ENCODE measurements around the gene L2HGDH. TPM values are rescaled to one million over a fixed set of nuclear protein-coding genes. Genes with fewer than 3 reads are reported as not detected.

Gene L2HGDH
- total RNA-seq, 1 experiment from 2014 or later, result 22.6 TPM

DNA sequence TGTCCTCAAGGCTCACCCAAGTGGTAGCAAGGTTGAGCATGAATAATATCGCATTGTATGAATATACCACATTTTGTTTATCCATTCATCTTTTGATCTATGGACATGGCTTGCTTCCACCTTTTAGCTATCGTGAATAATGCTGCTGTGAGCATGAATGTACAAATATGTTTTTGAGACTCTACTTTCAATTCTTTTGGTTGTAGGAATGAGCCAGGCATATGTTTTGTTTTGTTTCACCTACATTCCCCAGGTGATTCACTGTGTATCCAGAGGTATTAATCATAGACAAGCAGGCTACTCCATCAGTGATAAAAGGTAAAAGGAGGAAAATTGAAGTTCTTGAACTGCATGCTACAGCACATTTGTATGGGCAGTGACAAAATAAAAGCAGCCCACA lies 48.8 kb upstream of the L2HGDH start:
- Histone ChIP-seq H3K27ac (ENCODE audit: insufficient read length, low read depth, low read length) (no peak overlapping the region), H3K4me2 (ENCODE audit: insufficient read depth, insufficient read length, low read length) (no peak overlapping the region), H3K23me2 (ENCODE audit: insufficient read length, low read depth, low read length, poor library complexity, severe bottlenecking) (no peaks in the 10 kb centered on the region), H3K4ac (ENCODE audit: low read depth, low read length) (no peak overlapping the region), H3K27me3 (ENCODE audit: insufficient read depth, low read length) (no peaks in the 10 kb centered on the region), H3K9me3 (ENCODE audit: control insufficient read depth, low read depth, low read length) (no peaks in the 10 kb centered on the region), H3K23ac (ENCODE audit: insufficient read length, low read depth, low read length) (no peak overlapping the region), H3K79me1 (ENCODE audit: insufficient read depth, low read depth, low read length, poor library complexity, severe bottlenecking) (no peaks in the 10 kb centered on the region), H2BK15ac (ENCODE audit: low read depth, low read length) (no peak overlapping the region), H3K18ac (ENCODE audit: insufficient read length, low read depth, low read length) (no peak overlapping the region), H2BK5ac (ENCODE audit: insufficient read length, low read length) (no peak overlapping the region), H4K91ac (ENCODE audit: insufficient read length, low read depth, low read length) (no peak overlapping the region), H3K79me2 (ENCODE audit: insufficient read depth, low read length) (no peaks in the 10 kb centered on the region), H3K4me1 (ENCODE audit: insufficient read depth, low read length) (no peaks in the 10 kb centered on the region), H2BK120ac (ENCODE audit: low read depth, low read length, poor library complexity, severe bottlenecking) (no peak overlapping the region), H3K14ac (ENCODE audit: insufficient read depth, low read length) (no peak overlapping the region), H3K56ac (ENCODE audit: insufficient read length, low read depth, low read length) (no peak overlapping the region), H4K20me1 (ENCODE audit: control insufficient read depth, insufficient read depth, insufficient read length) (no peaks in the 10 kb centered on the region), H3K9ac (ENCODE audit: extremely low read depth, insufficient read length, low read length) (no peak overlapping the region), H2BK12ac (ENCODE audit: insufficient read length, low read depth, low read length) (no peak overlapping the region), H4K8ac (replicated peaks; ENCODE audit: insufficient read length, low read depth, low read length) (no peak overlapping the region), H2BK20ac (ENCODE audit: low read depth, low read length, poor library complexity, severe bottlenecking) (no peak overlapping the region), H2AFZ (ENCODE audit: low read length) (no peak overlapping the region), H3T11ph (ENCODE audit: low read length) (no peak overlapping the region), H4K5ac (ENCODE audit: insufficient read length, low read depth, low read length) (no peak overlapping the region), H2AK5ac (ENCODE audit: insufficient read length, low read length) (no peak overlapping the region)
- TF ChIP-seq, protein P1, sequence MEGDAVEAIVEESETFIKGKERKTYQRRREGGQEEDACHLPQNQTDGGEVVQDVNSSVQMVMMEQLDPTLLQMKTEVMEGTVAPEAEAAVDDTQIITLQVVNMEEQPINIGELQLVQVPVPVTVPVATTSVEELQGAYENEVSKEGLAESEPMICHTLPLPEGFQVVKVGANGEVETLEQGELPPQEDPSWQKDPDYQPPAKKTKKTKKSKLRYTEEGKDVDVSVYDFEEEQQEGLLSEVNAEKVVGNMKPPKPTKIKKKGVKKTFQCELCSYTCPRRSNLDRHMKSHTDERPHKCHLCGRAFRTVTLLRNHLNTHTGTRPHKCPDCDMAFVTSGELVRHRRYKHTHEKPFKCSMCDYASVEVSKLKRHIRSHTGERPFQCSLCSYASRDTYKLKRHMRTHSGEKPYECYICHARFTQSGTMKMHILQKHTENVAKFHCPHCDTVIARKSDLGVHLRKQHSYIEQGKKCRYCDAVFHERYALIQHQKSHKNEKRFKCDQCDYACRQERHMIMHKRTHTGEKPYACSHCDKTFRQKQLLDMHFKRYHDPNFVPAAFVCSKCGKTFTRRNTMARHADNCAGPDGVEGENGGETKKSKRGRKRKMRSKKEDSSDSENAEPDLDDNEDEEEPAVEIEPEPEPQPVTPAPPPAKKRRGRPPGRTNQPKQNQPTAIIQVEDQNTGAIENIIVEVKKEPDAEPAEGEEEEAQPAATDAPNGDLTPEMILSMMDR (conservative IDR thresholded peaks at IDR 0.05), result no peak
- DNase-seq, result no peak
- Mint-ChIP-seq H3K9me3 (no peaks in the 10 kb centered on the region; a peak in 1 of 5 replicates), H3K36me3 (ENCODE audit: insufficient read depth in 1 of 3, low read depth in 3 of 3) (no peaks in the 10 kb centered on the region), H3K27me3 (ENCODE audit: low read depth) (no peaks in the 10 kb centered on the region), H3K4me3 (no peak overlapping the region), H3K27ac (no peak overlapping the region), H3K4me1 (peaks cover 10% of the 10 kb centered on the region in 2 experiments; a peak in 3 of 4 replicates)
- no CpG with 5 or more reads among the region's 2 CpGs for WGBS (ENCODE audit: extremely low coverage, insufficient read length, low lambda C conversion rate)

Data from H9 (cell line).